ENCODE measurements around the gene MYMX. TPM values are rescaled to one million over a fixed set of nuclear protein-coding genes. Genes with fewer than 3 reads are reported as not detected.
A peak's percentile ranks its signal among the peaks of the same experiment; 100 is the strongest.

The MYMX gene
- total RNA-seq, result not detected
- long read RNA-seq, result 0 reads

DNA sequence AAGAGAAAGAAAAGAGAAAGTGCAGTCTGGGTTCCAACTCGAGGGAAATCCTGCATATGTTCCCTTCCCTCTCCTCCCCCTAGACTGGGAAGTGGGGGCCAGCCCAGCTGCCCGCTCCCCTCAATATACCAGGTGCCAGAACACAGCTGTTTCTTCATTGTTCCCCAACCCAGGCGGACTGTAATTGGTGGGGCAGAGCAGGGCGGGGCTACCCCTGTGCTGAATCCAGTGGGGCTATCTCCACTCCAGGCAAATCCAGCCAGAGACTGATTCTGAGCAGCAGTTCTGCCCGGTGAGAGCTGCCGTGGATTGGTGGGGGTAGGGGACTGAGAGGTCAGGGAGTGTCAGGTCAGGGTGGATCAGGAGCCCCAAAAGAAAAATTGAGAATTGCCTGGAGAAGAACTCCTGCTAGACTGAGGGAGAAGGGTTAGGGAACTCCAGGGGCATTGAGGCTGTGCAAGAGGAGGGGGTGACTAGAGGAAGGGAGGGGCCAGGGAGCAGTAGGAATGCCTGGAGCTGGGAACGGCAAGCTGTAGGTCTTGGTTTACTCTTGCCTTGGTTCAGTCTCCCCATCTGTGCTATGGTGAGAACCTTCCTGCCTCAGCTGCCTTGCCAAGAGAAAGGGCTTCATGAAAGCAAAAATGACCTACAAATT is at the start of gene MYMX:
Gene MYMX, plus strand, starts transcription at position 250 of the 655 bp plus-strand sequence. CDS start 546 bp downstream, outside the sequence.
- DNase-seq (no peak), ATAC-seq (no peak)
- peaks cover 6 to 52% (median 33%) of the 10 kb centered on the region in 4 donors for H3K4me1 ChIP-seq
- no peak within 1 kb of the TSS for H3K4me3 ChIP-seq
- no peaks in the 10 kb centered on the region for H3K27me3 ChIP-seq
- H3K27ac ChIP-seq, result peak within 1 kb of the TSS; percentile 36 to 67 (median 43)
- 37% methylated on average over 5 of the region's 7 CpGs for WGBS (ENCODE audit: insufficient coverage, low coverage, low lambda C conversion rate, missing lambda C conversion rate)
- no peaks in the 10 kb centered on the region for H3K36me3 ChIP-seq
- no peaks in the 10 kb centered on the region for H3K9me3 ChIP-seq
- TF ChIP-seq, protein P1, sequence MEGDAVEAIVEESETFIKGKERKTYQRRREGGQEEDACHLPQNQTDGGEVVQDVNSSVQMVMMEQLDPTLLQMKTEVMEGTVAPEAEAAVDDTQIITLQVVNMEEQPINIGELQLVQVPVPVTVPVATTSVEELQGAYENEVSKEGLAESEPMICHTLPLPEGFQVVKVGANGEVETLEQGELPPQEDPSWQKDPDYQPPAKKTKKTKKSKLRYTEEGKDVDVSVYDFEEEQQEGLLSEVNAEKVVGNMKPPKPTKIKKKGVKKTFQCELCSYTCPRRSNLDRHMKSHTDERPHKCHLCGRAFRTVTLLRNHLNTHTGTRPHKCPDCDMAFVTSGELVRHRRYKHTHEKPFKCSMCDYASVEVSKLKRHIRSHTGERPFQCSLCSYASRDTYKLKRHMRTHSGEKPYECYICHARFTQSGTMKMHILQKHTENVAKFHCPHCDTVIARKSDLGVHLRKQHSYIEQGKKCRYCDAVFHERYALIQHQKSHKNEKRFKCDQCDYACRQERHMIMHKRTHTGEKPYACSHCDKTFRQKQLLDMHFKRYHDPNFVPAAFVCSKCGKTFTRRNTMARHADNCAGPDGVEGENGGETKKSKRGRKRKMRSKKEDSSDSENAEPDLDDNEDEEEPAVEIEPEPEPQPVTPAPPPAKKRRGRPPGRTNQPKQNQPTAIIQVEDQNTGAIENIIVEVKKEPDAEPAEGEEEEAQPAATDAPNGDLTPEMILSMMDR (IDR thresholded peaks at IDR 0.05), result no peak
- no peak for TF ChIP-seq POLR2A (IDR thresholded peaks at IDR 0.05)
- intact Hi-C loops (cut with DNase I), result no loop called here

DNA sequence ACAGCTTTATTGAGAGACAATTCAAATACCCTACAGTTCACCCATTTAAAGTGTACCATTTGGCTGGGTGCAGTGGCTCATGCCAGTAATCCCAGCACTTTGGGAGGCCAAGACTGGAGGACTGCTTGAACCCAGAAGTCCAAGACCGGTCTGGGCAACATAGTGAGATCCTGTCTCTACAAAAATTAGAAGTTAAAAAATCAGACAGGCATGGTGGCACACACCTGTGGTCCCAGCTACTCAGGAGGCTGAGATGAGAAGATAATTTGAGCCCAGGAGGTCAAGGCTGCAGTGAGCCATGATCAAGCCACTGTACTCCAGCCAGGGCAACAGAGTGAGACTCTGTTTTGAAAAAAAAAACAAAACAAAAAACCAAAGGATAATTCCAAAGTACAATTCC is 49.2 kb upstream of the MYMX start:
- H3K27ac ChIP-seq, result no peak overlapping the region
- no peaks in the 10 kb centered on the region for H3K9me3 ChIP-seq
- peaks cover 0 to 2% (median 0%) of the 10 kb centered on the region in 4 donors for H3K4me1 ChIP-seq
- WGBS (ENCODE audit: insufficient coverage, low coverage, low lambda C conversion rate, missing lambda C conversion rate), result 75% methylated on average over 1 of the region's 1 CpG
- H3K27me3 ChIP-seq, result no peaks in the 10 kb centered on the region
- TF ChIP-seq POLR2A (IDR thresholded peaks at IDR 0.05), result no peak
- TF ChIP-seq, protein P1 (IDR thresholded peaks at IDR 0.05), result no peak
- intact Hi-C loops (cut with DNase I), result loop anchor here in 1 of 2 donors (10.0 kb wide), 1 partner anchor 177 kb away; the partner anchor contains the start of gene SPATS1
- no peak overlapping the region for H3K4me3 ChIP-seq
- no peaks in the 10 kb centered on the region for H3K36me3 ChIP-seq
- no peak for ATAC-seq
- peak in 1 of 3 donors; percentile 0 for DNase-seq

DNA sequence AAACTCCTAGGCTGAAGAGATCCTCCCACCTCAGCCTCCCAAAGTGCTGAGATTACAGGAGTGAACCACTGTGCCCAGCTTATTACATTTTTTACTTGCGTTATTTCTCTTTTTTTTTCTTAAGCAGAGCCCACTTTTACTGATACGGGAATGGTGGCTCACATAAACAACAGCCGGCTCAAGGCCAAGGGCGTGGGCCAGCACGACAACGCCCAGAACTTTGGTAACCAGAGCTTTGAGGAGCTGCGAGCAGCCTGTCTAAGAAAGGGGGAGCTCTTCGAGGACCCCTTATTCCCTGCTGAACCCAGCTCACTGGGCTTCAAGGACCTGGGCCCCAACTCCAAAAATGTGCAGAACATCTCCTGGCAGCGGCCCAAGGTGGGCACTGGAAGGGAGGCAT is 47.6 kb upstream of the MYMX start:
- TF ChIP-seq POLR2A (IDR thresholded peaks at IDR 0.05), result no peak
- TF ChIP-seq, protein P1 (IDR thresholded peaks at IDR 0.05), result no peak
- WGBS (ENCODE audit: insufficient coverage, low coverage, low lambda C conversion rate, missing lambda C conversion rate), result 63% methylated on average over 3 of the region's 9 CpGs
- no peak overlapping the region for H3K4me3 ChIP-seq
- H3K27ac ChIP-seq, result no peak overlapping the region
- DNase-seq, result no peak
- no peak for ATAC-seq
- peaks cover 0 to 6% (median 0%) of the 10 kb centered on the region in 4 donors for H3K4me1 ChIP-seq
- H3K36me3 ChIP-seq, result no peaks in the 10 kb centered on the region
- H3K27me3 ChIP-seq, result no peaks in the 10 kb centered on the region
- intact Hi-C loops (cut with DNase I), result loop anchor here in 1 of 2 donors (10.0 kb wide), 1 partner anchor 176 kb away; the partner anchor contains the start of gene SPATS1
- no peaks in the 10 kb centered on the region for H3K9me3 ChIP-seq

DNA sequence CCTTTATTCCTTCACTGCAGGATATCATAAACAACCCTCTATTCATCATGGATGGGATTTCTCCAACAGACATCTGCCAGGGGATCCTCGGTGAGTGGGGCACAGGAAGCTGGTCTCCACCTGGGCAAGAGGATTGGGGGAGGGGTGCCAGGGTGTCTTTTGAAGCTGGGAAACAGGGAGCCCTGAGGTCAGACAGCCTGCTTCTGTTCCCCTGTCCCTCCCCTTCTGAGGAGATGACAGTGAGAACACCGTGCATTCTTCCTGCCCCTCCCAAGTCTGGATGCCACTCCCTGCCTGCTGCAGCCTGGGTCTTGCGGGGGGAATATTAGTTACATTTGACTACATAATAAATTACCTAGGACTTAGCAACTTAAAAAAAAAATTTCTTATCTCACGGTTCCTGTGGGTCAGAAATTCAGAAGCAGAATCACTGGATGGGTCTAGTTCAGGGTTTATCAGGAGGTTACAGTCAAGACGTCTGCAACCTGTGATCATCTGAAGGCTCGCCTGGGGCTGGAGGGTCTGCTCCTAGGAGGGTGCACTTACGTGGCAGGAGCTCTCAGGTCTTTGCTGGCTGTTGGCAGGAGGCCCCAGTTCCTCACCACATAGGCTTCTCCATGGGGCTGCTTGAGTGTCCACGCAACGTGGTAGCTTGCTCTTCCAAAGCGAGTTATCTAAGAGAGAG is 46.7 kb upstream of the MYMX start:
- no peaks in the 10 kb centered on the region for H3K36me3 ChIP-seq
- H3K27me3 ChIP-seq, result no peaks in the 10 kb centered on the region
- no peaks in the 10 kb centered on the region for H3K9me3 ChIP-seq
- WGBS (ENCODE audit: insufficient coverage, low coverage, low lambda C conversion rate, missing lambda C conversion rate), result 63% methylated on average over 5 of the region's 10 CpGs
- intact Hi-C loops (cut with DNase I), result loop anchor here (5.0 to 10.0 kb wide), 3 partner anchors 62 to 175 kb away; partner anchors contain the start of gene SPATS1 (in 1 of the 2)
- H3K4me1 ChIP-seq, result peaks cover 0 to 6% (median 0%) of the 10 kb centered on the region in 4 donors
- no peak overlapping the region for H3K4me3 ChIP-seq
- H3K27ac ChIP-seq, result no peak overlapping the region
- no peak for DNase-seq
- TF ChIP-seq POLR2A (IDR thresholded peaks at IDR 0.05), result no peak
- TF ChIP-seq, protein P1 (IDR thresholded peaks at IDR 0.05), result no peak
- ATAC-seq, result no peak

All from right lobe of liver (tissue), 6 donors.